DND-41 (cell line): ENCODE data around the gene ZMYND10.

Experiments used
- EZH2 ChIP-seq: IDR thresholded peaks from 3 replicates; pipeline ENCODE4 v1.6.1; 2012; ENCODE audit warnings: borderline replicate concordance, low read depth, mild to moderate bottlenecking, moderate library complexity, low read length, inconsistent platforms; ENCODE audit not compliant: severe bottlenecking
- TF ChIP-seq, protein P1 (sequence below): IDR thresholded peaks from 2 replicates; pipeline ENCODE4 v1.5.1; 2012; ENCODE audit warnings: borderline replicate concordance, low read length, moderate library complexity, mild to moderate bottlenecking; ENCODE audit not compliant: poor library complexity, severe bottlenecking; ENCODE audit errors: extremely low read depth

DNA sequence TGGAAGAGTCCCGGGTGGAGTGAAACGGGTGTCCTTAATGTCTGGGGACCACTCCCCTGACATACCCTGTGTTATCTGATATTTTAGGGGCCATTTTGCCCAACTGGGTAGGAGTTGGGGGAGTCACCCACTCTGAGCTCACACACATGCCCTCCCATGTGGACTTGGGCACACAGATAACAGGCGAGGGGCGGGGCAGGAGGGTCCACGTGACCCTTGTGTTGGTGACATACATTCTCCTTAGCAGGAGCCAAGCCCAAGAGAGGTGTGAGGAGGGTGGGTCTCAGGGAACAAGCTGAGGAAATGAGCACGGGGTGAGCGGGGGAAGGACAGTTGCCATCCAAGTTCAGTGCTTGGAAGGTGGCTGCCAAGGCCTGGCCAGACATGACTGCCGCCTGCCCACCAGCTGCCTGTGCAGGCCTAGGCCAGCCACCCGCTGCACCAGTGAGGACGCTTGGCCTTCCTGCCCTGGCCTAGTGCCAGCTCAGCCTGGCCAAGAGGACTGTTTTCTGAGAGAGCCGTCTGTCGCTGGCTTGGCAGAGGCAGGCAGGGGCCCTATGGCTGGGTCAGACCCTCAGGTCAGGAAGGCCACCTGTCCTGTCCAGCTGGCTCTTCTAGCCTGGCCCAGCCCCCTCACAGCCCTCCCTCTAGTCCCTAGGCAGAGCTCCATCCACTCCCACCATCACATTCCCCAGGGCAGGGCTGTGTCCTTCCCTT, 45.1 kb upstream of the ZMYND10 start:
- TF ChIP-seq, protein P1, sequence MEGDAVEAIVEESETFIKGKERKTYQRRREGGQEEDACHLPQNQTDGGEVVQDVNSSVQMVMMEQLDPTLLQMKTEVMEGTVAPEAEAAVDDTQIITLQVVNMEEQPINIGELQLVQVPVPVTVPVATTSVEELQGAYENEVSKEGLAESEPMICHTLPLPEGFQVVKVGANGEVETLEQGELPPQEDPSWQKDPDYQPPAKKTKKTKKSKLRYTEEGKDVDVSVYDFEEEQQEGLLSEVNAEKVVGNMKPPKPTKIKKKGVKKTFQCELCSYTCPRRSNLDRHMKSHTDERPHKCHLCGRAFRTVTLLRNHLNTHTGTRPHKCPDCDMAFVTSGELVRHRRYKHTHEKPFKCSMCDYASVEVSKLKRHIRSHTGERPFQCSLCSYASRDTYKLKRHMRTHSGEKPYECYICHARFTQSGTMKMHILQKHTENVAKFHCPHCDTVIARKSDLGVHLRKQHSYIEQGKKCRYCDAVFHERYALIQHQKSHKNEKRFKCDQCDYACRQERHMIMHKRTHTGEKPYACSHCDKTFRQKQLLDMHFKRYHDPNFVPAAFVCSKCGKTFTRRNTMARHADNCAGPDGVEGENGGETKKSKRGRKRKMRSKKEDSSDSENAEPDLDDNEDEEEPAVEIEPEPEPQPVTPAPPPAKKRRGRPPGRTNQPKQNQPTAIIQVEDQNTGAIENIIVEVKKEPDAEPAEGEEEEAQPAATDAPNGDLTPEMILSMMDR: no peak
- TF ChIP-seq EZH2: no peak
